ENCODE measurements around the gene AMPH. TPM values are rescaled to one million over a fixed set of nuclear protein-coding genes. Genes with fewer than 3 reads are reported as not detected.

The AMPH gene
- total RNA-seq, 4 donors from 2014 or later, result 3.5 to 37.0 (median 10.9) TPM

- H3K27ac ChIP-seq, result no peak overlapping the region
- no peaks in the 10 kb centered on the region for H3K4me1 ChIP-seq
- no peaks in the 10 kb centered on the region for H3K9me3 ChIP-seq
- TF ChIP-seq, protein P1, sequence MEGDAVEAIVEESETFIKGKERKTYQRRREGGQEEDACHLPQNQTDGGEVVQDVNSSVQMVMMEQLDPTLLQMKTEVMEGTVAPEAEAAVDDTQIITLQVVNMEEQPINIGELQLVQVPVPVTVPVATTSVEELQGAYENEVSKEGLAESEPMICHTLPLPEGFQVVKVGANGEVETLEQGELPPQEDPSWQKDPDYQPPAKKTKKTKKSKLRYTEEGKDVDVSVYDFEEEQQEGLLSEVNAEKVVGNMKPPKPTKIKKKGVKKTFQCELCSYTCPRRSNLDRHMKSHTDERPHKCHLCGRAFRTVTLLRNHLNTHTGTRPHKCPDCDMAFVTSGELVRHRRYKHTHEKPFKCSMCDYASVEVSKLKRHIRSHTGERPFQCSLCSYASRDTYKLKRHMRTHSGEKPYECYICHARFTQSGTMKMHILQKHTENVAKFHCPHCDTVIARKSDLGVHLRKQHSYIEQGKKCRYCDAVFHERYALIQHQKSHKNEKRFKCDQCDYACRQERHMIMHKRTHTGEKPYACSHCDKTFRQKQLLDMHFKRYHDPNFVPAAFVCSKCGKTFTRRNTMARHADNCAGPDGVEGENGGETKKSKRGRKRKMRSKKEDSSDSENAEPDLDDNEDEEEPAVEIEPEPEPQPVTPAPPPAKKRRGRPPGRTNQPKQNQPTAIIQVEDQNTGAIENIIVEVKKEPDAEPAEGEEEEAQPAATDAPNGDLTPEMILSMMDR (IDR thresholded peaks at IDR 0.05), result no peak
- no peak for TF ChIP-seq POLR2A (IDR thresholded peaks at IDR 0.05)
- no peak for TF ChIP-seq EP300 (IDR thresholded peaks at IDR 0.05)
- 84 to 91% methylated on average over 3 of the region's 3 CpGs for WGBS, 2 donors
- no peak for DNase-seq (ENCODE audit: low spot score in 2 of 2)
- H3K27me3 ChIP-seq, result no peaks in the 10 kb centered on the region
- H3K4me3 ChIP-seq, result no peak overlapping the region
- H3K36me3 ChIP-seq, result no peaks in the 10 kb centered on the region
These were observed 70.0 kb downstream of the AMPH start for GRCh38 chr7:38561166-38561565.

- 63 to 67% methylated on average over 7 of the region's 7 CpGs for WGBS, 2 donors
- Histone ChIP-seq H3K27ac (no peak overlapping the region), H3K9me3 (no peaks in the 10 kb centered on the region), H3K4me1 (no peaks in the 10 kb centered on the region), H3K36me3 (no peaks in the 10 kb centered on the region), H3K27me3 (no peaks in the 10 kb centered on the region), H3K4me3 (no peak overlapping the region)
- TF ChIP-seq EP300 (IDR thresholded peaks at IDR 0.05) (no peak), POLR2A (IDR thresholded peaks at IDR 0.05) (no peak)
- TF ChIP-seq, protein P1 (IDR thresholded peaks at IDR 0.05), result no peak
- DNase-seq (ENCODE audit: low spot score in 2 of 2), result no peak
These were observed 72.3 kb downstream of the AMPH start for GRCh38 chr7:38558761-38559345.

- H3K4me1 ChIP-seq, result no peaks in the 10 kb centered on the region
- WGBS, 2 donors, result 21 to 44% methylated on average over 1 of the region's 1 CpG
- H3K27ac ChIP-seq, result no peak overlapping the region
- H3K9me3 ChIP-seq, result no peaks in the 10 kb centered on the region
- TF ChIP-seq EP300 (IDR thresholded peaks at IDR 0.05) (no peak), POLR2A (IDR thresholded peaks at IDR 0.05) (no peak)
- TF ChIP-seq, protein P1 (IDR thresholded peaks at IDR 0.05), result no peak
- DNase-seq (ENCODE audit: low spot score in 2 of 2), result no peak
- H3K4me3 ChIP-seq, result no peak overlapping the region
- H3K36me3 ChIP-seq, result no peaks in the 10 kb centered on the region
- no peaks in the 10 kb centered on the region for H3K27me3 ChIP-seq
These were observed 76.6 kb downstream of the AMPH start for GRCh38 chr7:38554586-38554985.

- H3K9me3 ChIP-seq, result no peaks in the 10 kb centered on the region
- no peak for DNase-seq (ENCODE audit: low spot score in 2 of 2)
- H3K27ac ChIP-seq, result no peak overlapping the region
- no peaks in the 10 kb centered on the region for H3K4me1 ChIP-seq
- H3K4me3 ChIP-seq, result no peak overlapping the region
- 45 to 57% methylated on average over 3 of the region's 3 CpGs for WGBS, 2 donors
- no peaks in the 10 kb centered on the region for H3K27me3 ChIP-seq
- TF ChIP-seq, protein P1 (IDR thresholded peaks at IDR 0.05), result no peak
- TF ChIP-seq EP300 (IDR thresholded peaks at IDR 0.05) (no peak), POLR2A (IDR thresholded peaks at IDR 0.05) (no peak)
- no peaks in the 10 kb centered on the region for H3K36me3 ChIP-seq
These were observed 80.3 kb downstream of the AMPH start for GRCh38 chr7:38550836-38551235.

- Histone ChIP-seq H3K27me3 (no peaks in the 10 kb centered on the region), H3K36me3 (no peaks in the 10 kb centered on the region), H3K27ac (no peak overlapping the region), H3K4me1 (no peaks in the 10 kb centered on the region), H3K9me3 (no peaks in the 10 kb centered on the region), H3K4me3 (no peak overlapping the region)
- no peak for DNase-seq (ENCODE audit: low spot score in 2 of 2)
- 87 to 88% methylated on average over 7 of the region's 7 CpGs for WGBS, 2 donors
- TF ChIP-seq, protein P1 (IDR thresholded peaks at IDR 0.05), result no peak
- TF ChIP-seq POLR2A (IDR thresholded peaks at IDR 0.05), result no peak
- TF ChIP-seq EP300 (IDR thresholded peaks at IDR 0.05), result no peak
These were observed 82.6 kb downstream of the AMPH start for GRCh38 chr7:38548605-38549004.

Measured in tibial nerve (tissue), 4 donors.